ENCODE data around the gene CFAP97. TPM values are rescaled to one million over a fixed set of nuclear protein-coding genes. Genes with fewer than 3 reads are reported as not detected.
"Not testable (repeated sequence)": the region's sequence is repeated elsewhere in the genome, so short reads cannot be mapped to it uniquely, and the experiment has no call there.

The CFAP97 gene
- total and polyA plus RNA-seq, 5 donors from 2014 or later, result 28.3 to 87.1 (median 77.9) TPM

GRCh38 chr4:185205697-185206342 lies 2.0 kb upstream of the CFAP97 start:
- no peak overlapping the region for H3K27ac Mint-ChIP-seq
- no peaks in the 10 kb centered on the region for H3K36me3 Mint-ChIP-seq
- peaks cover 23 to 55% (median 45%) of the 10 kb centered on the region in 4 donors for H3K4me1 Mint-ChIP-seq
- no peaks in the 10 kb centered on the region for H3K27me3 ChIP-seq (ENCODE audit: control insufficient read depth, insufficient read depth, low read length)
- no peaks in the 10 kb centered on the region for H3K9me3 Mint-ChIP-seq
- H3K27me3 Mint-ChIP-seq, result peaks cover 8% of the 10 kb centered on the region
- H3K4me3 ChIP-seq (ENCODE audit: low read depth, low read length), result no peak overlapping the region
- no peak for DNase-seq
- H3K4me3 Mint-ChIP-seq, result peak overlapping the region; percentile 7 to 99 (median 60)
- H3K36me3 ChIP-seq (ENCODE audit: control insufficient read depth, insufficient read depth, low read length), result no peaks in the 10 kb centered on the region
- no peak for ATAC-seq (ENCODE audit: low read depth in 2 of 2)
- no peaks in the 10 kb centered on the region for H3K9me3 ChIP-seq (ENCODE audit: control insufficient read depth in 2 of 2, low read length in 2 of 2)
- H3K27ac ChIP-seq (ENCODE audit: insufficient read depth, low read length, poor library complexity, severe bottlenecking), result no peak overlapping the region
- peaks cover 44% of the 10 kb centered on the region for H3K4me1 ChIP-seq (ENCODE audit: control insufficient read depth, insufficient read depth, low read length, poor library complexity, severe bottlenecking)

- DNase-seq; H3K27me3 ChIP-seq (ENCODE audit: control insufficient read depth, insufficient read depth, low read length); H3K36me3 Mint-ChIP-seq; H3K27me3 Mint-ChIP-seq; ATAC-seq (ENCODE audit: low read depth in 2 of 2); H3K9me3 Mint-ChIP-seq; H3K36me3 ChIP-seq (ENCODE audit: control insufficient read depth, insufficient read depth, low read length); H3K9me3 ChIP-seq (ENCODE audit: control insufficient read depth in 2 of 2, low read length in 2 of 2): not testable (repeated sequence)
- H3K4me1 Mint-ChIP-seq, result peaks cover 26 to 57% (median 45%) of the 10 kb centered on the region in 4 donors
- H3K27ac Mint-ChIP-seq, result peak overlapping the region in 2 of 3 donors; percentile 93 to 97
- peak overlapping the region; percentile 97 for H3K4me3 ChIP-seq (ENCODE audit: low read depth, low read length)
- H3K4me1 ChIP-seq (ENCODE audit: control insufficient read depth, insufficient read depth, low read length, poor library complexity, severe bottlenecking), result peaks cover 39% of the 10 kb centered on the region
- H3K27ac ChIP-seq (ENCODE audit: insufficient read depth, low read length, poor library complexity, severe bottlenecking), result peak overlapping the region; percentile 85
- H3K4me3 Mint-ChIP-seq, result peak overlapping the region; percentile 21 to 99 (median 90)
Observed at GRCh38 chr4:185205073-185205472, 1.3 kb upstream of the CFAP97 start.

- Mint-ChIP-seq H3K27me3 (peaks cover 8% of the 10 kb centered on the region), H3K36me3 (peaks cover 6% of the 10 kb centered on the region), H3K27ac (peak overlapping the region; percentile 76 to 97 (median 93)), H3K4me3 (peak overlapping the region; percentile 90 to 99 (median 94)), H3K4me1 (peaks cover 32 to 61% (median 50%) of the 10 kb centered on the region in 4 donors), H3K9me3 (no peaks in the 10 kb centered on the region)
- no peaks in the 10 kb centered on the region for H3K36me3 ChIP-seq (ENCODE audit: control insufficient read depth, insufficient read depth, low read length)
- H3K4me1 ChIP-seq (ENCODE audit: control insufficient read depth, insufficient read depth, low read length, poor library complexity, severe bottlenecking), result peaks cover 39% of the 10 kb centered on the region
- ATAC-seq (ENCODE audit: low read depth in 2 of 2) (no peak), DNase-seq (peak in 1 of 3 donors; percentile 15)
- peak overlapping the region; percentile 97 for H3K4me3 ChIP-seq (ENCODE audit: low read depth, low read length)
- no peaks in the 10 kb centered on the region for H3K27me3 ChIP-seq (ENCODE audit: control insufficient read depth, insufficient read depth, low read length)
- H3K9me3 ChIP-seq (ENCODE audit: control insufficient read depth in 2 of 2, low read length in 2 of 2), result no peaks in the 10 kb centered on the region
- peak overlapping the region; percentile 85 for H3K27ac ChIP-seq (ENCODE audit: insufficient read depth, low read length, poor library complexity, severe bottlenecking)
Observed at GRCh38 chr4:185204238-185204910, 574 bp upstream of the CFAP97 start.

GRCh38 chr4:185202984-185203485 lies 765 bp downstream of the CFAP97 start:
- no peaks in the 10 kb centered on the region for H3K27me3 Mint-ChIP-seq
- Histone ChIP-seq H3K36me3 (ENCODE audit: control insufficient read depth, insufficient read depth, low read length) (no peaks in the 10 kb centered on the region), H3K9me3 (ENCODE audit: control insufficient read depth in 2 of 2, low read length in 2 of 2) (no peaks in the 10 kb centered on the region), H3K4me1 (ENCODE audit: control insufficient read depth, insufficient read depth, low read length, poor library complexity, severe bottlenecking) (peaks cover 32% of the 10 kb centered on the region), H3K27ac (ENCODE audit: insufficient read depth, low read length, poor library complexity, severe bottlenecking) (peak overlapping the region; percentile 85), H3K4me3 (ENCODE audit: low read depth, low read length) (peak overlapping the region; percentile 79), H3K27me3 (ENCODE audit: control insufficient read depth, insufficient read depth, low read length) (no peaks in the 10 kb centered on the region)
- peak in 1 of 2 donors; percentile 1 for ATAC-seq (ENCODE audit: low read depth in 2 of 2)
- peaks cover 26 to 57% (median 43%) of the 10 kb centered on the region in 4 donors for H3K4me1 Mint-ChIP-seq
- peak overlapping the region; percentile 96 to 100 (median 99) for H3K27ac Mint-ChIP-seq
- DNase-seq, result no peak
- H3K9me3 Mint-ChIP-seq, result no peaks in the 10 kb centered on the region
- peaks cover 6% of the 10 kb centered on the region for H3K36me3 Mint-ChIP-seq
- peak overlapping the region; percentile 94 to 99 (median 96) for H3K4me3 Mint-ChIP-seq

- no peak for ATAC-seq (ENCODE audit: low read depth in 2 of 2)
- no peaks in the 10 kb centered on the region for H3K9me3 Mint-ChIP-seq
Observed at GRCh38 chr4:185201977-185202962, 1.5 kb downstream of the CFAP97 start.

GRCh38 chr4:185198189-185198588 lies 5.6 kb downstream of the CFAP97 start:
- DNase-seq; ATAC-seq (ENCODE audit: low read depth in 2 of 2); H3K27me3 Mint-ChIP-seq; H3K36me3 Mint-ChIP-seq; H3K27ac Mint-ChIP-seq; H3K4me3 ChIP-seq (ENCODE audit: low read depth, low read length); H3K27me3 ChIP-seq (ENCODE audit: control insufficient read depth, insufficient read depth, low read length); H3K36me3 ChIP-seq (ENCODE audit: control insufficient read depth, insufficient read depth, low read length); H3K9me3 ChIP-seq (ENCODE audit: control insufficient read depth in 2 of 2, low read length in 2 of 2); H3K9me3 Mint-ChIP-seq; H3K27ac ChIP-seq (ENCODE audit: insufficient read depth, low read length, poor library complexity, severe bottlenecking): not testable (repeated sequence)
- H3K4me1 ChIP-seq (ENCODE audit: control insufficient read depth, insufficient read depth, low read length, poor library complexity, severe bottlenecking), result peaks cover 15% of the 10 kb centered on the region
- Mint-ChIP-seq H3K4me1 (peaks cover 25 to 58% (median 40%) of the 10 kb centered on the region in 4 donors), H3K4me3 (peak overlapping the region in 1 of 4 donors; percentile 71)

More at GRCh38 chr4:185201977-185202962, 1.5 kb downstream of the CFAP97 start:
- peak overlapping the region; percentile 76 to 99 (median 96) for H3K27ac Mint-ChIP-seq
- H3K27me3 Mint-ChIP-seq, result no peaks in the 10 kb centered on the region
- Histone ChIP-seq H3K4me1 (ENCODE audit: control insufficient read depth, insufficient read depth, low read length, poor library complexity, severe bottlenecking) (peaks cover 32% of the 10 kb centered on the region), H3K27me3 (ENCODE audit: control insufficient read depth, insufficient read depth, low read length) (no peaks in the 10 kb centered on the region), H3K4me3 (ENCODE audit: low read depth, low read length) (peak overlapping the region; percentile 79), H3K36me3 (ENCODE audit: control insufficient read depth, insufficient read depth, low read length) (no peaks in the 10 kb centered on the region), H3K27ac (ENCODE audit: insufficient read depth, low read length, poor library complexity, severe bottlenecking) (peak overlapping the region; percentile 85), H3K9me3 (ENCODE audit: control insufficient read depth in 2 of 2, low read length in 2 of 2) (no peaks in the 10 kb centered on the region)
- peaks cover 26 to 57% (median 43%) of the 10 kb centered on the region in 4 donors for H3K4me1 Mint-ChIP-seq
- DNase-seq, result peak; percentile 18 to 55 (median 34)
- H3K4me3 Mint-ChIP-seq, result peak overlapping the region; percentile 94 to 99 (median 96)
- H3K36me3 Mint-ChIP-seq, result peaks cover 6% of the 10 kb centered on the region

- no peak overlapping the region for H3K27ac ChIP-seq (ENCODE audit: insufficient read depth, low read length, poor library complexity, severe bottlenecking)
- Mint-ChIP-seq H3K4me3 (no peak overlapping the region), H3K4me1 (peaks cover 26 to 51% (median 33%) of the 10 kb centered on the region in 4 donors), H3K27me3 (no peaks in the 10 kb centered on the region), H3K36me3 (peaks cover 11% of the 10 kb centered on the region), H3K27ac (no peak overlapping the region), H3K9me3 (no peaks in the 10 kb centered on the region)
- H3K36me3 ChIP-seq (ENCODE audit: control insufficient read depth, insufficient read depth, low read length), result peaks cover 2% of the 10 kb centered on the region
- H3K9me3 ChIP-seq (ENCODE audit: control insufficient read depth in 2 of 2, low read length in 2 of 2), result no peaks in the 10 kb centered on the region
- ATAC-seq (ENCODE audit: low read depth in 2 of 2), result no peak
- H3K27me3 ChIP-seq (ENCODE audit: control insufficient read depth, insufficient read depth, low read length), result no peaks in the 10 kb centered on the region
- peaks cover 3% of the 10 kb centered on the region for H3K4me1 ChIP-seq (ENCODE audit: control insufficient read depth, insufficient read depth, low read length, poor library complexity, severe bottlenecking)
- DNase-seq, result no peak
- no peak overlapping the region for H3K4me3 ChIP-seq (ENCODE audit: low read depth, low read length)
Observed at GRCh38 chr4:185196437-185196836, 7.4 kb downstream of the CFAP97 start.

Data from CD4-positive, CD25-positive, alpha-beta regulatory T cell (primary cell).